BJ (cell line): ENCODE results near the gene KCTD7. TPM values are rescaled to one million over a fixed set of nuclear protein-coding genes. Genes with fewer than 3 reads are reported as not detected.
"Not testable (repeated sequence)": the region's sequence is repeated elsewhere in the genome, so short reads cannot be mapped to it uniquely, and the experiment has no call there.

Experiments
- CTCF ChIA-PET: fragments of 350-600 bp; formaldehyde crosslinking; extraction: SDS; loops from one replicate; lab custom pipeline; 2021; ENCODE audit warnings: antibody characterized with exemption, inconsistent platforms; lab: Yijun Ruan, JAX
- POLR2A ChIA-PET: fragments of 300-600 bp; sonication (Branson Sonifier 250); formaldehyde crosslinking; extraction: SDS; loops from one replicate; lab custom pipeline; 2021; ENCODE audit warnings: antibody characterized with exemption; lab: Charles Lee
- DNase-seq: peaks from one replicate; pipeline ENCODE4 v3.0.0-alpha.2; 2011; ENCODE audit warnings: low read depth
- H3K27me3 ChIP-seq: 2 replicates; pipeline ENCODE4 v1.6.0; 2011; ENCODE audit warnings: low read length; ENCODE audit not compliant: control insufficient read depth, insufficient read depth
- H3K36me3 ChIP-seq: 2 replicates; pipeline ENCODE4 v1.5.1; 2011; ENCODE audit warnings: low read length; ENCODE audit not compliant: control insufficient read depth, insufficient read depth
- H3K4me3 ChIP-seq: 2 replicates; pipeline ENCODE4 v1.5.1; 2011; ENCODE audit warnings: low read depth, mild to moderate bottlenecking, control low read depth, low read length
- CTCF ChIP-seq: IDR thresholded peaks from 2 replicates; pipeline ENCODE4 v1.5.1; 2011; ENCODE audit warnings: low read depth, mild to moderate bottlenecking, control low read depth, inconsistent platforms, low read length, moderate library complexity; ENCODE audit not compliant: insufficient read depth
- polyA plus RNA-seq: library from polyadenylated mRNA; depleted of rRNA; stranded (reverse); fragments of >200 nt; gene quantifications from 2 replicates; pipeline ENCODE4 v1.2.3, GENCODE V29; 2011

Gene KCTD7
- polyA plus RNA-seq, 1 experiment: 21.0 TPM

GRCh38 chr7:66591058-66591798 is 37.5 kb upstream of the KCTD7 start:
- DNase-seq, H3K36me3 ChIP-seq, POLR2A ChIA-PET, CTCF ChIA-PET, H3K27me3 ChIP-seq: not testable (repeated sequence)
- peak overlapping the region; percentile 84 for H3K4me3 ChIP-seq

GRCh38 chr7:66591799-66592596 is 36.7 kb upstream of the KCTD7 start:
- Histone ChIP-seq H3K27me3 (no peaks in the 10 kb centered on the region), H3K36me3 (no peaks in the 10 kb centered on the region), H3K4me3 (peak overlapping the region; percentile 84)
- CTCF ChIA-PET: interaction anchor here (0.7 kb wide), 1 partner anchor 125 kb away, joined by 3 read pairs; no protein-coding TSS in a partner anchor
- peak; percentile 35 for DNase-seq
- TF ChIP-seq CTCF: no peak
- POLR2A ChIA-PET: interaction anchor here (0.6 kb wide), 1 partner anchor 481 kb away, joined by 3 read pairs; no protein-coding TSS in a partner anchor

- not testable (repeated sequence) for H3K27me3 ChIP-seq, DNase-seq, H3K36me3 ChIP-seq
- ChIA-PET CTCF (interaction anchor here (0.7 kb wide), 1 partner anchor 124 kb away, joined by 3 read pairs; no protein-coding TSS in a partner anchor), POLR2A (interaction anchor here (0.6 kb wide), 1 partner anchor 482 kb away, joined by 3 read pairs; no protein-coding TSS in a partner anchor)
- H3K4me3 ChIP-seq: peak overlapping the region; percentile 84
Measured at GRCh38 chr7:66592597-66593146, 36.0 kb upstream of the KCTD7 start.

- CTCF ChIA-PET, H3K4me3 ChIP-seq, H3K36me3 ChIP-seq, H3K27me3 ChIP-seq, DNase-seq: not testable (repeated sequence)
- POLR2A ChIA-PET: interaction anchor here (0.6 kb wide), 1 partner anchor 36 kb away, joined by 3 read pairs; no protein-coding TSS in a partner anchor
Measured at GRCh38 chr7:66594082-66594481, 34.6 kb upstream of the KCTD7 start.

GRCh38 chr7:66597461-66597860 is 31.2 kb upstream of the KCTD7 start:
- H3K36me3 ChIP-seq: no peaks in the 10 kb centered on the region
- no peak for TF ChIP-seq CTCF
- ChIA-PET CTCF (no interaction called here), POLR2A (no interaction called here)
- no peaks in the 10 kb centered on the region for H3K27me3 ChIP-seq
- no peak for DNase-seq
- no peak overlapping the region for H3K4me3 ChIP-seq

- no peak overlapping the region for H3K4me3 ChIP-seq
- TF ChIP-seq CTCF: no peak
- no peaks in the 10 kb centered on the region for H3K36me3 ChIP-seq
- ChIA-PET POLR2A (no interaction called here), CTCF (interaction anchor here (1.2 kb wide), 1 partner anchor 45 kb away, joined by 3 read pairs; no protein-coding TSS in a partner anchor)
- no peak for DNase-seq
- H3K27me3 ChIP-seq: no peaks in the 10 kb centered on the region
Measured at GRCh38 chr7:66602159-66602558, 26.5 kb upstream of the KCTD7 start.
